Measurements from ENCODE around the gene PGAP2.

GRCh38 chr11:3845246-3845645 lies 36.9 kb downstream of the PGAP2 start:
- TF ChIP-seq CTCF (IDR thresholded peaks at IDR 0.05; ENCODE audit: low read depth, low read length) (no peak), POLR2A (IDR thresholded peaks at IDR 0.05; ENCODE audit: extremely low read depth, insufficient read length) (no peak), MAX (IDR thresholded peaks at IDR 0.05; ENCODE audit: low read depth, low read length) (no peak)

Measured in NB4 (cell line).